ENCODE data around the gene ACTRT3.

ACTRT3 gene

GRCh38 chr3:169764312-169764881 lies 5.0 kb downstream of the ACTRT3 start:
- Histone ChIP-seq H3K36me3 (ENCODE audit: insufficient read depth, low read length) (no peaks in the 10 kb centered on the region), H3K9ac (ENCODE audit: low read depth, low read length) (peak overlapping the region; percentile 86), H4K20me1 (ENCODE audit: insufficient read depth, low read length) (no peaks in the 10 kb centered on the region), H3K27ac (ENCODE audit: low read length) (peak overlapping the region; percentile 94), H3K27me3 (ENCODE audit: insufficient read depth, low read length, poor library complexity) (no peaks in the 10 kb centered on the region), H3K4me2 (ENCODE audit: insufficient read depth, low read length) (peak overlapping the region; percentile 87), H3K9me3 (ENCODE audit: insufficient read depth, low read length, severe bottlenecking) (no peaks in the 10 kb centered on the region), H3K4me3 (ENCODE audit: low read depth in 1 of 2, low read length in 2 of 2) (peak overlapping the region; percentile 73 to 91), H2AFZ (ENCODE audit: low read depth, low read length) (peak overlapping the region; percentile 97), H3K79me2 (ENCODE audit: insufficient read depth, low read length) (no peaks in the 10 kb centered on the region), H3K4me1 (ENCODE audit: insufficient read depth, low read length) (peaks cover 32% of the 10 kb centered on the region)
- ATAC-seq (ENCODE audit: insufficient read depth, low read depth) (peak; percentile 55), DNase-seq (peak; percentile 61)
- TF ChIP-seq EZH2 (IDR thresholded peaks at IDR 0.05; ENCODE audit: borderline replicate concordance, low read depth, low read length, severe bottlenecking) (no peak), CTCF (IDR thresholded peaks at IDR 0.05; ENCODE audit: borderline replicate concordance, extremely low read depth, low read length, poor library complexity, severe bottlenecking) (no peak)

- Histone ChIP-seq H3K4me2 (ENCODE audit: insufficient read depth, low read length) (no peak overlapping the region), H4K20me1 (ENCODE audit: insufficient read depth, low read length) (no peaks in the 10 kb centered on the region), H3K9me3 (ENCODE audit: insufficient read depth, low read length, severe bottlenecking) (no peaks in the 10 kb centered on the region), H3K27me3 (ENCODE audit: insufficient read depth, low read length, poor library complexity) (no peaks in the 10 kb centered on the region), H3K79me2 (ENCODE audit: insufficient read depth, low read length) (no peaks in the 10 kb centered on the region), H3K36me3 (ENCODE audit: insufficient read depth, low read length) (no peaks in the 10 kb centered on the region), H3K9ac (ENCODE audit: low read depth, low read length) (no peak overlapping the region), H3K27ac (ENCODE audit: low read length) (no peak overlapping the region), H3K4me3 (ENCODE audit: low read depth in 1 of 2, low read length in 2 of 2) (no peak overlapping the region), H2AFZ (ENCODE audit: low read depth, low read length) (no peak overlapping the region), H3K4me1 (ENCODE audit: insufficient read depth, low read length) (peaks cover 49% of the 10 kb centered on the region)
- no peak for ATAC-seq (ENCODE audit: insufficient read depth, low read depth)
- DNase-seq = no peak
- TF ChIP-seq EZH2 (IDR thresholded peaks at IDR 0.05; ENCODE audit: borderline replicate concordance, low read depth, low read length, severe bottlenecking) (no peak), CTCF (IDR thresholded peaks at IDR 0.05; ENCODE audit: borderline replicate concordance, extremely low read depth, low read length, poor library complexity, severe bottlenecking) (no peak)
Measured at GRCh38 chr3:169760479-169760878, 8.9 kb downstream of the ACTRT3 start.

- Histone ChIP-seq H3K36me3 (ENCODE audit: insufficient read depth, low read length) (no peaks in the 10 kb centered on the region), H4K20me1 (ENCODE audit: insufficient read depth, low read length) (no peaks in the 10 kb centered on the region), H3K27ac (ENCODE audit: low read length) (peak overlapping the region; percentile 76), H2AFZ (ENCODE audit: low read depth, low read length) (no peak overlapping the region; the same call in 1 of the 2 replicates), H3K27me3 (ENCODE audit: insufficient read depth, low read length, poor library complexity) (no peaks in the 10 kb centered on the region), H3K4me2 (ENCODE audit: insufficient read depth, low read length) (peak overlapping the region; percentile 28), H3K79me2 (ENCODE audit: insufficient read depth, low read length) (no peaks in the 10 kb centered on the region), H3K4me1 (ENCODE audit: insufficient read depth, low read length) (peaks cover 39% of the 10 kb centered on the region), H3K4me3 (ENCODE audit: low read depth in 1 of 2, low read length in 2 of 2) (no peak overlapping the region), H3K9me3 (ENCODE audit: insufficient read depth, low read length, severe bottlenecking) (no peaks in the 10 kb centered on the region), H3K9ac (ENCODE audit: low read depth, low read length) (no peak overlapping the region)
- no peak for DNase-seq
- ATAC-seq (ENCODE audit: insufficient read depth, low read depth) = peak; percentile 85
- TF ChIP-seq EZH2 (IDR thresholded peaks at IDR 0.05; ENCODE audit: borderline replicate concordance, low read depth, low read length, severe bottlenecking) (no peak), CTCF (IDR thresholded peaks at IDR 0.05; ENCODE audit: borderline replicate concordance, extremely low read depth, low read length, poor library complexity, severe bottlenecking) (no peak)
Measured at GRCh38 chr3:169759256-169759655, 10.1 kb downstream of the ACTRT3 start.

All from DND-41 (cell line).